ENCODE data around the gene DLGAP1. TPM values are rescaled to one million over a fixed set of nuclear protein-coding genes. Genes with fewer than 3 reads are reported as not detected.

The DLGAP1 gene
- total and polyA plus RNA-seq, 2 experiments from 2014 or later = 17.0 to 48.5 TPM

DNA sequence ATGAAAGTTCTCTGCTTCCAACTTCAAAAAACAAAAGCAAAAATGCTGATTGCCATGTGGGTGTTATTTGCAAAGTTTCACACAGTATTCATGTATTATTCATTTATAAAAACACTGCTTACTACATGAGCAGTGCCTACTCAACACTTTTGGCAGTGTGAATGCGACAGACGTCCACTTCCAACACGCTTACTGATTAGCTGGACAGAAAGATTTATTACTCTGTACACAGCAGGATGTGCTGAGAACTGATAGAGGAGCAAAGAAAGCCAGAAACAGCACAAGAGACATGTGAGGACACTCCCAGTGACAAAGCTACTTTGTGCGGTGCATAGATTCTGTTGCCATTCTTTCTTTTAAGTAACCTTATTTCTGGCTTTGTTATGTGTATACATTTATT lies 258.8 kb downstream of the DLGAP1 start (continued):
- TF ChIP-seq, protein P1, sequence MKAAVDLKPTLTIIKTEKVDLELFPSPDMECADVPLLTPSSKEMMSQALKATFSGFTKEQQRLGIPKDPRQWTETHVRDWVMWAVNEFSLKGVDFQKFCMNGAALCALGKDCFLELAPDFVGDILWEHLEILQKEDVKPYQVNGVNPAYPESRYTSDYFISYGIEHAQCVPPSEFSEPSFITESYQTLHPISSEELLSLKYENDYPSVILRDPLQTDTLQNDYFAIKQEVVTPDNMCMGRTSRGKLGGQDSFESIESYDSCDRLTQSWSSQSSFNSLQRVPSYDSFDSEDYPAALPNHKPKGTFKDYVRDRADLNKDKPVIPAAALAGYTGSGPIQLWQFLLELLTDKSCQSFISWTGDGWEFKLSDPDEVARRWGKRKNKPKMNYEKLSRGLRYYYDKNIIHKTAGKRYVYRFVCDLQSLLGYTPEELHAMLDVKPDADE (IDR thresholded peaks at IDR 0.05) = no peak
- TF ChIP-seq, protein P2, sequence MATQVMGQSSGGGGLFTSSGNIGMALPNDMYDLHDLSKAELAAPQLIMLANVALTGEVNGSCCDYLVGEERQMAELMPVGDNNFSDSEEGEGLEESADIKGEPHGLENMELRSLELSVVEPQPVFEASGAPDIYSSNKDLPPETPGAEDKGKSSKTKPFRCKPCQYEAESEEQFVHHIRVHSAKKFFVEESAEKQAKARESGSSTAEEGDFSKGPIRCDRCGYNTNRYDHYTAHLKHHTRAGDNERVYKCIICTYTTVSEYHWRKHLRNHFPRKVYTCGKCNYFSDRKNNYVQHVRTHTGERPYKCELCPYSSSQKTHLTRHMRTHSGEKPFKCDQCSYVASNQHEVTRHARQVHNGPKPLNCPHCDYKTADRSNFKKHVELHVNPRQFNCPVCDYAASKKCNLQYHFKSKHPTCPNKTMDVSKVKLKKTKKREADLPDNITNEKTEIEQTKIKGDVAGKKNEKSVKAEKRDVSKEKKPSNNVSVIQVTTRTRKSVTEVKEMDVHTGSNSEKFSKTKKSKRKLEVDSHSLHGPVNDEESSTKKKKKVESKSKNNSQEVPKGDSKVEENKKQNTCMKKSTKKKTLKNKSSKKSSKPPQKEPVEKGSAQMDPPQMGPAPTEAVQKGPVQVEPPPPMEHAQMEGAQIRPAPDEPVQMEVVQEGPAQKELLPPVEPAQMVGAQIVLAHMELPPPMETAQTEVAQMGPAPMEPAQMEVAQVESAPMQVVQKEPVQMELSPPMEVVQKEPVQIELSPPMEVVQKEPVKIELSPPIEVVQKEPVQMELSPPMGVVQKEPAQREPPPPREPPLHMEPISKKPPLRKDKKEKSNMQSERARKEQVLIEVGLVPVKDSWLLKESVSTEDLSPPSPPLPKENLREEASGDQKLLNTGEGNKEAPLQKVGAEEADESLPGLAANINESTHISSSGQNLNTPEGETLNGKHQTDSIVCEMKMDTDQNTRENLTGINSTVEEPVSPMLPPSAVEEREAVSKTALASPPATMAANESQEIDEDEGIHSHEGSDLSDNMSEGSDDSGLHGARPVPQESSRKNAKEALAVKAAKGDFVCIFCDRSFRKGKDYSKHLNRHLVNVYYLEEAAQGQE (IDR thresholded peaks at IDR 0.05; ENCODE audit: unreplicated experiment) = no peak
- no peak for TF ChIP-seq CTCF (conservative IDR thresholded peaks at IDR 0.05; ENCODE audit: low read depth in 2 of 2)
- TF ChIP-seq EZH2phosphoT487 (IDR thresholded peaks at IDR 0.05; ENCODE audit: unreplicated experiment) = no peak
- TF ChIP-seq CREB1 (CRISPR knock-in tag; IDR thresholded peaks at IDR 0.05; ENCODE audit: low read depth) = no peak
- no peak for TF ChIP-seq POLR2AphosphoS5 (IDR thresholded peaks at IDR 0.05; ENCODE audit: low read depth)

GRCh38 chr18:4193086-4193485 lies 262.0 kb downstream of the DLGAP1 start:
- H3K4me3 Mint-ChIP-seq = no peak overlapping the region
- no peaks in the 10 kb centered on the region for H3K79me2 ChIP-seq (replicated peaks; ENCODE audit: insufficient read depth)
- ATAC-seq (no peak), DNase-seq (ENCODE audit: low spot score) (no peak)
- no peaks in the 10 kb centered on the region for H3K36me3 ChIP-seq (ENCODE audit: insufficient read depth)
- H3K4me1 Mint-ChIP-seq = peaks cover 20% of the 10 kb centered on the region
- no peaks in the 10 kb centered on the region for H3K27me3 ChIP-seq (ENCODE audit: insufficient read depth)
- no peak overlapping the region for H3K4me2 ChIP-seq
- peaks cover 18% of the 10 kb centered on the region for H3K4me1 ChIP-seq (ENCODE audit: insufficient read depth)
- H3K4me3 ChIP-seq = no peak overlapping the region
- no peaks in the 10 kb centered on the region for H3K9me2 ChIP-seq (ENCODE audit: insufficient read depth)
- no peaks in the 10 kb centered on the region for H3K27me3 Mint-ChIP-seq (ENCODE audit: insufficient read depth, low read depth, poor library complexity)
- no peak overlapping the region for H3K27ac ChIP-seq (ENCODE audit: low read depth)
- H3K9me3 Mint-ChIP-seq = no peaks in the 10 kb centered on the region
- no peaks in the 10 kb centered on the region for H4K20me1 ChIP-seq (replicated peaks; ENCODE audit: insufficient read depth)
- TF ChIP-seq ZNF114 (CRISPR knock-in tag; IDR thresholded peaks at IDR 0.05) = no peak
- TF ChIP-seq EZH2 (IDR thresholded peaks at IDR 0.05; ENCODE audit: low read depth, unreplicated experiment) = no peak
- TF ChIP-seq, protein P1 (IDR thresholded peaks at IDR 0.05) = no peak
- TF ChIP-seq EZH2phosphoT487 (IDR thresholded peaks at IDR 0.05; ENCODE audit: unreplicated experiment) = no peak
- no peak for TF ChIP-seq POLR2AphosphoS5 (IDR thresholded peaks at IDR 0.05; ENCODE audit: low read depth)
- no peak for TF ChIP-seq CTCF (conservative IDR thresholded peaks at IDR 0.05; ENCODE audit: low read depth in 2 of 2)
- TF ChIP-seq JUNB (IDR thresholded peaks at IDR 0.05; ENCODE audit: unreplicated experiment) = no peak
- no peak for TF ChIP-seq CREB1 (CRISPR knock-in tag; IDR thresholded peaks at IDR 0.05; ENCODE audit: low read depth)
- no peak for TF ChIP-seq STAT1 (IDR thresholded peaks at IDR 0.05; ENCODE audit: unreplicated experiment)
- TF ChIP-seq, protein P2 (IDR thresholded peaks at IDR 0.05; ENCODE audit: unreplicated experiment) = no peak
- H3K36me3 Mint-ChIP-seq (ENCODE audit: low read depth) = peaks cover 4% of the 10 kb centered on the region; the same call in 2 of the 3 replicates
- no peak overlapping the region for H3K27ac Mint-ChIP-seq
- H2AFZ ChIP-seq = no peak overlapping the region
- no peaks in the 10 kb centered on the region for H3F3A ChIP-seq (replicated peaks; ENCODE audit: low read depth)

Measured in GM23338 (cell line).